Measurements from ENCODE around the gene CAPG. TPM values are rescaled to one million over a fixed set of nuclear protein-coding genes. Genes with fewer than 3 reads are reported as not detected.

The CAPG gene
- total RNA-seq, 2 experiments from 2014 or later: 263 to 279 TPM

DNA sequence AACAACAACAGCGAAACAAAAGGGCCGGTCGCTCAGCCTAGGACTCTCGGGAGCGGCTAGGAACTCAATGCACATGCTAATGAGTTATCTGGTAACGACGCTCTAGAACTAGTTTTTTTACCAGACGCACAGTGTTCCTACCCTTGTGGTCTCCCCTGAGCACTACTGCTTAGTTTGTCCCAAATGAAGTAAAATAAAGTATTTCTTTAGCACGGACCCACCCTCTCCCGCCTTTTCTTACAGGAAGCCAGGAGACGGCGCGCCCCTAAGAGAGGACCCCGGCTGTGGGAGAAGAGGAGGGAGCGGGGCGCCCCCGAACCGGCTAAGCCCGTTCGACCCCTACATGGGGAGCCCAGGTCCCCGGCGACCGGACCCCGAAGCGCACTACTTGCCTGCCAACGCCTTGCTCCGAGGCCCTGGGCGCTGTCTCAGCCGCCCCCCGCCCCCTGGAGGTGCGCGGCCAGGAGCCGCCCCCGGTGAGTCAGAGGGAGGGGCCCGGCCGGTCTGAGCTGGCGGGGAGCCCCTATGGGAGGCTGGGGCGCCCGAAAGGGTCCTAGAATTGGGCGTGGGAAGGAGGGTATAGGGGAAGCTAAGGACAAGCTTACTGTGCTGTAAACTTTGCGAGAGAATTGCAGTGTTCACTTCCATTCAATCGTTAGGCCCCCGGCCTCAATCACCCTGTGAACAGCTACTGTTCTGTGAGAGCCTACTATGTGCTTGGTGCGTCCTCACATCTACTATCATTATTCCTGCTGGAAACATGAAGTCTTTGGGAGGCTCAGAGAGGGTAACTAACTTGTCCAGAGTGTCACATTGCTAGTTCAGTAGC lies 3.6 kb upstream of the CAPG start:
- H3K9me3 Mint-ChIP-seq: no peaks in the 10 kb centered on the region
- POLR2A ChIA-PET: interaction anchor here (0.7 to 2.0 kb wide), 6 partner anchors 14 to 181 kb away, joined by 3 to 11 read pairs (median 4); partner anchors contain the start of gene MAT2A
- H3K4me1 Mint-ChIP-seq: peaks cover 40% of the 10 kb centered on the region

DNA sequence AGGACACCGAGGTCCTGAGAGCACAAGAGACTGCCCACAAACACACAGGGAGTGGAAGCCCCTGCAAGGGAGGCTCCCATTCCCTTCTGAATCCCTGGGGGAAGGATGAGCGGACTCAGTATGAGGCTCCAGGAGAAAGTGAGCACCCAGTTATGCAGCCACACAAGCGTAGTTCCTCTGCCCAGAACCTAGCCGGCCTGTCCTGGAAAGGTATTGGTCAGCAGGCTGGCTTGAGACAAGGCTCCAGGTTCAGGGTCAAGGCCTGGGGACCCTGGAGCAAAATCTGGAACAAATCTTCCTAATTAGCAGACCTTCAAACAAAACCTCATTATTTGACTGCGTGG lies 1.2 kb upstream of the CAPG start:
- Mint-ChIP-seq H3K9me3 (no peaks in the 10 kb centered on the region), H3K4me3 (peak overlapping the region; percentile 88), H3K27ac (no peak overlapping the region), H3K27me3 (peaks cover 4% of the 10 kb centered on the region), H3K36me3 (peaks cover 7% of the 10 kb centered on the region), H3K4me1 (peaks cover 53% of the 10 kb centered on the region)
- ATAC-seq (ENCODE audit: low read depth) (no peak), DNase-seq (no peak)
- POLR2A ChIA-PET: interaction anchor here (0.7 to 1.2 kb wide), 3 partner anchors 22 to 127 kb away, joined by 3 read pairs; partner anchors contain the start of genes ELMOD3, MAT2A and RETSAT

More for the DNA sequence above, 3.6 kb upstream of the CAPG start:
- Mint-ChIP-seq H3K36me3 (no peaks in the 10 kb centered on the region), H3K4me3 (peak overlapping the region; percentile 87), H3K27ac (peak overlapping the region; percentile 82), H3K27me3 (peaks cover 4% of the 10 kb centered on the region)
- DNase-seq (peak; percentile 71), ATAC-seq (ENCODE audit: low read depth) (peak; percentile 25)

DNA sequence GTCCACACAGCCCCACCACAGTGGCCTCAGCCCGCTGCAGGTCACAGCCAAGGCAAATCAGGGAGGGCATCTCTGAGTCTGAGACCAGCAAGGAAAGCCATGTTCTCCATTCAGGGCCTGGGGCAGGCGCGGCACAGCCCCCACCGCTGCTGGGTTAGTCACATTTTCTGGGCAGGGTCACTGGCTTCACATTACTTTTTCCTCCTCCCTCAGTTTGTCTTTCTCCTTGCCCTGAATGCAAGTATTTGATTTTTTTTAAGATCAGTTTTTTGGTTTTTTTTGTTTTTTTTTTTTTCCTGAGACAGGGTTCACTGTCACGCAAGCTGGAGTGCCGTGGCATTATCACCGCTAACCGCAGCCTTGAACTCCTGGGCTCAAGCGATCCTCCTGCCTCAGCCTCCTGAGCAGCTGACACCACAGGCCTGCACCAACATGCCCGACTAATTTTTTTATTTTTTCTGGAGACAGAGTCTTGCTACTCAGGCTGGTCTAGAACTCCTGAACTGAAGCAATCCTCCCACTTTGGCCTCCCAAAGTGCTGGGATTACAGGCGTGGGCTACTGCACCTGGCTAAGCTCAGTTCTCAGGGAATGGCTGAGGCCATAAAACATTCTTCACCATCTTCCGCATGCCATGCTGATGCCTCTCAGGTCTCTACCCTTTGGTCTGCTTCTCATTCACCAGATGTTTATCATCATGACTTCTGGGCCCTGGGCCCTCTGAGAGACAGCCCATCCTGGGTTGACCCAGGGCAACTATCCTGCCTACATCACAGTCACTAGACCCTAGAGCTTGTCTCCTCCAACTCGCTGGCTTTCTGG lies 628 bp upstream of the CAPG start:
- peak overlapping the region; percentile 88 for H3K4me3 Mint-ChIP-seq
- POLR2A ChIA-PET: interaction anchor here (0.8 to 4.6 kb wide), 3 partner anchors 9 to 128 kb away, joined by 3 to 46 read pairs (median 3); partner anchors contain the start of genes ELMOD3, MAT2A, RETSAT and SH2D6
- H3K9me3 Mint-ChIP-seq: no peaks in the 10 kb centered on the region
- H3K27me3 Mint-ChIP-seq: peaks cover 4% of the 10 kb centered on the region
- H3K27ac Mint-ChIP-seq: peak overlapping the region; percentile 82
- ATAC-seq (ENCODE audit: low read depth) (no peak), DNase-seq (no peak)
- peaks cover 9% of the 10 kb centered on the region for H3K36me3 Mint-ChIP-seq
- peaks cover 59% of the 10 kb centered on the region for H3K4me1 Mint-ChIP-seq

DNA sequence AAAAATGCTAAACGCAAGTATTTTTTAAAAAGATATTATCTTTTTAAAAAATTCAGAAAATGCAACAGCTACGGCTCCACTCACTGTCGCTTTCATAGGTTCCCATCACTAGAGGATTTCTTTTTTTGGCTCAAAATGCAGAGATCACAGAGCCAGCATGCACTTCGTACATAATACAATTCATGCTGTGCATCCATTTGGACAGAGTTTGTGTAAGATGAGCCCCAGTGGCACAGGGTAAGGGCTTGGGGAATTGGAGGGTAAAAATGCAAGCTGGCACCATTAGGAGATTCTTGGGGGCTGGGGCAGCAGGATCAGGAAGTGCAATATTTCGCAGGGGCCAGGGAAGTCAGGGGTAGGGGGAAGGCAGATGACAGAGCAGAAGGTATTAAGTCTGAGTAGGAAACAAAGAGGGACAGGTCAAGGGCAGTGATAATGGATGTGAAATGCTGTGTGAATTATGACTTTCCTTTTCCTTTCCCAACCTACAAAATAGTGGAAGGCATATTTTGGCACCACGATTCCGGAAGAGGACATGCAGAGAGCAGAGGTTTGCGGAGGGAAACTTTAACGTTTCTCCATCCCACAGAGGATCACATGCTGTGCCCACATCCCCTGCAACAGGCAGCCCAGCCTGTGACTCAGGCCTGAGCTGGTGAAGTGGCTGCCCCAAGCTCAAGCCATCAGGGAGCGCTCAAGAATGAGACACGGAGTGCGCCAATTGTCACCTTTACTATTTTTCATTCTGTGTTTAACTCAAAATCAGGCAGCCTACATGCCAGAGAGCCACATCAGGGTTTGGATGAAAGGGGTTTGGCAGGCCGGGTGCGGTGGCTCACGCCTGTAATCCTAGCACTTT lies 4.7 kb downstream of the CAPG start:
- peak; percentile 72 for DNase-seq
- Mint-ChIP-seq H3K36me3 (peaks cover 46% of the 10 kb centered on the region), H3K27ac (peak overlapping the region; percentile 90), H3K9me3 (peaks cover 5% of the 10 kb centered on the region), H3K27me3 (no peaks in the 10 kb centered on the region), H3K4me3 (peak overlapping the region; percentile 73), H3K4me1 (peaks cover 45% of the 10 kb centered on the region)
- peak; percentile 84 for ATAC-seq (ENCODE audit: low read depth)
- POLR2A ChIA-PET: interaction anchor here (0.8 to 4.4 kb wide), 5 partner anchors 13 to 134 kb away, joined by 6 to 40 read pairs (median 7); partner anchors contain the start of genes ELMOD3, MAT2A, RETSAT and SH2D6

DNA sequence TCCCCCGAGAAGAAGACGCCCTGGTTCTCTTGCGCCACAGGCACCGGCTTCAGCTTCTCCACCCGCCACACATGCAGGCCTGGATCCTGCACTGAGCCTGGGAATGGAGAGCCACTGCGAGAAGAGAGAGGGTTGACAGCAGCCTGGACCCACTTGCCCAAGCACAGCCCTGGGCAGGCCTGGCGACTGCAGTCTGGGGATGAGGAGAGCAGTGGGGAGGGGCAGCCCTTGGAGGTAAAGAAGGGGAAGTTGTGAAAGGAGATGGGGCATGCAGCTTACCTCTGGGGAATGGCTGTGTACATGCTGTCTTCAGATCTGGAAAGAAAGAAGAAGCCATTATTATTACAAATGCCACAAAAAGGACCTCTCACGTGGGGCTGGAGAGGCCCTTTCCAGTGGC lies 8.3 kb downstream of the CAPG start:
- DNase-seq (no peak), ATAC-seq (ENCODE audit: low read depth) (no peak)
- H3K4me3 Mint-ChIP-seq: no peak overlapping the region
- H3K27ac Mint-ChIP-seq: peak overlapping the region; percentile 24
- H3K27me3 Mint-ChIP-seq: no peaks in the 10 kb centered on the region
- peaks cover 24% of the 10 kb centered on the region for H3K4me1 Mint-ChIP-seq
- peaks cover 5% of the 10 kb centered on the region for H3K9me3 Mint-ChIP-seq
- H3K36me3 Mint-ChIP-seq: peaks cover 60% of the 10 kb centered on the region
- POLR2A ChIA-PET: no interaction called here

DNA sequence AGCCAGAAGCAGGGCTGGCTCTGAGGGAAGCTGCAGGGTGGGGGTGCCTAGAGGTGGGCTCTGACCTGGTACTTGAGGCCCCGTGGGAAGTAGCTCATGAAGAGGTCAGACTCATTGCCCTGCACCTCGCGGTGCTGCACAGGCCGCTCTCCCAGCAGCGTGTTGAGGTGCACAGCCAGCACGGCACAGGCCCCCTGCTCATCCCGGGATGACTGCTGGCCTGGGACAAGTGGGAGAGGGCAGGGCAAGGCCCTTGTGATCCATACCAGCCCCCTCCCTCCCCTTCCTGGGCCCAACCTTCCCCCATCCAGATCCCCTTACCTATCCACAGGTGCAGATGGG lies 8.7 kb downstream of the CAPG start:
- no peak for DNase-seq
- ATAC-seq (ENCODE audit: low read depth): no peak
- Mint-ChIP-seq H3K4me3 (no peak overlapping the region), H3K36me3 (peaks cover 64% of the 10 kb centered on the region), H3K4me1 (peaks cover 24% of the 10 kb centered on the region), H3K9me3 (peaks cover 5% of the 10 kb centered on the region), H3K27ac (no peak overlapping the region), H3K27me3 (no peaks in the 10 kb centered on the region)
- POLR2A ChIA-PET: no interaction called here

DNA sequence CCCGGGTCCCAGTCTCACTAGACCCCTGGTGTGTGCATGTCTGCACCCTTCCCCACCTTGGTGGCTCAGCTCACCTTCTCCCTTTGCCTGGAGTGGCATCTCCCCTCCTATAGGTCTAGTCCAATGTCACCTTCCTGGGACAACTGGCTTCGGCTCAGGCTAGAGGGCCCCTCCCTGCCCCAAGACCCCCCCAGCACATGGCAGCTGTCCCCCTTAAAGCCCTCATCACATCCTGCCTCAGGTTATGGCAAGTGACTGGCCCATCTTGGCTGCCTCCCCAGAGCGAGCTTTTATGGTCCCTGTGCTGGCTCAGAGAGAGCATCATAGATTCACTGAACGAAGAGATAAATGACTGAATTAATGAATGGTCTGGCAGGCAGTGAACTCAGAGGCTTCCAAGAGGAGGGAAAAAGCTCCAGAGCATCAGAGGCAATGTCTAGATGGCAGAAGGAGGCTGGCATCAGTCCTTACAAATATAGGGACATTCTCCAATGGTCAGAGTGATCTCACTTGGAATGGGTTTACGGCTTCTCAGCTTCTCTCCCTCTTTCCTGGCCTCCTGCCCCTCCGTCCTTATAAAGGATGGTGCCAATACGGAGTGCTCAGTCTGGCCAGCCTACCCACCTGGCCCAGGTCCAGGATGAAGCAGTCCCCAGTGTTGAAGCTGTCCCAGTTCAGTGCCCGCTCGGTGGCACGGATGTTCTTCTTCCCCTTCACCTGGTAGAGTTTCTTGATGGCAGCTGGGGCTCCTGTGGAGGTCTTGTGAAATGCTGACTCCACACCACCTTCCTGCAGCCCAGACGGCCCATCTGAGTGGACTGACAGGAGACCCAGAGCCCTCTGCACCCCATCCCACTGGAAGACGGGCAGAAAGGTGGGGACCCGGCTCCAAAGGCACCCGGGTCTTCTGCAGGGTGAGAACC lies 9.4 kb downstream of the CAPG start:
- POLR2A ChIA-PET: interaction anchor here (1.1 kb wide), 1 partner anchor 148 kb away, joined by 3 read pairs; no protein-coding TSS in a partner anchor
- Mint-ChIP-seq H3K27ac (no peak overlapping the region), H3K36me3 (peaks cover 64% of the 10 kb centered on the region)

DNA sequence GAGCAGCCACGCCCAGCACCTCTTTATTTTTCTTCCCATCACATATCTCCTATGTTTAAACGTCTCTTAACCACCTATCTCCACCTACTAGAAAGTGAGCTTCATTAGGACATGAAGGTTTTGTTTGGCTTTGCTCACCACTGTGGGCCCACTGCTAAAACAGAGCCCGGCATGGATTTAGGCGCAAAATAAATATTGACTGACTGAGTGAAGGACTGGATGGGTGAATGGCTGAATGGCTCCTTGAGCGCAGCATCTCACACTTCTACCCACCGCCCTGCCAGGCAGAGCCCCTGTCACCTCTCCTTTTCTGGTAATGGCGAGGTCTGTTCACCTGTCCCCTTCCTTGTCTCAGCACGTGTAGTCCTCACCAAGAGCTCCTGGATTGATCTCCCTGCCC lies 10.1 kb downstream of the CAPG start:
- Mint-ChIP-seq H3K27me3 (no peaks in the 10 kb centered on the region), H3K4me3 (no peak overlapping the region), H3K9me3 (peaks cover 5% of the 10 kb centered on the region), H3K4me1 (peaks cover 11% of the 10 kb centered on the region), H3K27ac (no peak overlapping the region), H3K36me3 (peaks cover 58% of the 10 kb centered on the region)
- no peak for DNase-seq
- POLR2A ChIA-PET: interaction anchor here (1.1 kb wide), 2 partner anchors 90 to 148 kb away, joined by 3 read pairs; no protein-coding TSS in a partner anchor
- ATAC-seq (ENCODE audit: low read depth): no peak

More for the DNA sequence above, 9.4 kb downstream of the CAPG start:
- H3K4me1 Mint-ChIP-seq: peaks cover 18% of the 10 kb centered on the region
- ATAC-seq (ENCODE audit: low read depth) (no peak), DNase-seq (no peak)
- H3K9me3 Mint-ChIP-seq: peaks cover 5% of the 10 kb centered on the region
- no peaks in the 10 kb centered on the region for H3K27me3 Mint-ChIP-seq
- H3K4me3 Mint-ChIP-seq: no peak overlapping the region

DNA sequence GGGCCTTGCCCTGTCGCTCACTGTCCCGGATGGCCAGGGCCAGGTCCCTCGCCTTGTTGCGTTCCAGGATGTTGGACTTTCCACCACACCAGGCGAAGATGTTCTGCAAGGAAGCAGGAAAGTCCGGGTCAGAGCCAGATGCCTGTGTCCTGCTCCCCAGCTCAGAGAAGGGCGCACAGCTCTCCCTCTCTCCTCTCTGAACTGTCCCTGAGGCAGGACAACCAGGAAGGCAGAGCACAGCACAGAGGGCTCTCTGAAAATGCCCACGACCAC lies 11.0 kb downstream of the CAPG start:
- Mint-ChIP-seq H3K27ac (no peak overlapping the region), H3K36me3 (peaks cover 58% of the 10 kb centered on the region), H3K4me3 (no peak overlapping the region), H3K9me3 (peaks cover 4% of the 10 kb centered on the region), H3K27me3 (no peaks in the 10 kb centered on the region), H3K4me1 (peaks cover 10% of the 10 kb centered on the region)
- POLR2A ChIA-PET: interaction anchor here (0.7 to 1.1 kb wide), 2 partner anchors 89 to 140 kb away, joined by 3 read pairs; partner anchors contain the start of gene MAT2A
- ATAC-seq (ENCODE audit: low read depth) (no peak), DNase-seq (no peak)

DNA sequence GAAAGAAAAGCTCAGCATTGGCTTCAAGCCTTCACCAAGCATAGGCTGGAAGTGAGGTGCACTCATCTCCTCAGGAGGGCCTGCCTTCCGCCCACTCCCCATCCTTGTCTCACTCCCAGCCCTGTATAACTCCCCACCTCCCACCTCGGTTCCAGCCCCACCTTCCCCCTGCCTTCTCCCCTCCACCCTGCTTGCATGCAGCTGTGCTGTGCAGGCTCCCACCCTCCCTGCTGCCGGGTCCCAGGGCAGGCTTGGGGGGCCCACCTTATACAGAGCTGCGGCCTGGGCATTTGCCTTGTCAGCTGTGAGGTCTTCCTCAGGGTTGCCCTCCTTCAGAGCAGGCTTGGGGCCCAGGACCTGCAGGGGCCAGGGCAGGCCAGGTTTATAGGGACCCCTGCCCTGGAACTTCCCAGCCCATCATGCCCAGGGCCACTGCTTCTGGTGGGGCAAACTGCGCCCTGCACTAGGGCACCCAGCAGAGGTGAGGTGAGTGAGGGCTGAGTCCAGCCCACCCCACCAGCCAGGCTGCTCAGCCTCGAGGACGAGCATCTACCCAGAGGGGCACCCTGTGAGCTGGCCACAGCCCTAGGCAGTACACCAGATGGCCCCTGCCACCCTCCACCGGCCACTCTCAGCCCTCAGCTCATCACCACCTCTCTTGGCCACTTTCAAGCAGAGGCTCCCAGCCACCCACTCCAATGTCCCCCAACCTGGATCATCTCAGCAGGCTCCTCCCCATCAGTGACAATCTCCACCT lies 11.6 kb downstream of the CAPG start:
- H3K4me3 Mint-ChIP-seq: no peak overlapping the region
- peaks cover 10% of the 10 kb centered on the region for H3K4me1 Mint-ChIP-seq
- DNase-seq: peak; percentile 20
- peaks cover 1% of the 10 kb centered on the region for H3K9me3 Mint-ChIP-seq
- ATAC-seq (ENCODE audit: low read depth): no peak
- no peaks in the 10 kb centered on the region for H3K27me3 Mint-ChIP-seq
- H3K27ac Mint-ChIP-seq: no peak overlapping the region
- POLR2A ChIA-PET: interaction anchor here (0.7 kb wide), 1 partner anchor 141 kb away, joined by 3 read pairs; the partner anchor contains the start of gene MAT2A
- peaks cover 57% of the 10 kb centered on the region for H3K36me3 Mint-ChIP-seq

DNA sequence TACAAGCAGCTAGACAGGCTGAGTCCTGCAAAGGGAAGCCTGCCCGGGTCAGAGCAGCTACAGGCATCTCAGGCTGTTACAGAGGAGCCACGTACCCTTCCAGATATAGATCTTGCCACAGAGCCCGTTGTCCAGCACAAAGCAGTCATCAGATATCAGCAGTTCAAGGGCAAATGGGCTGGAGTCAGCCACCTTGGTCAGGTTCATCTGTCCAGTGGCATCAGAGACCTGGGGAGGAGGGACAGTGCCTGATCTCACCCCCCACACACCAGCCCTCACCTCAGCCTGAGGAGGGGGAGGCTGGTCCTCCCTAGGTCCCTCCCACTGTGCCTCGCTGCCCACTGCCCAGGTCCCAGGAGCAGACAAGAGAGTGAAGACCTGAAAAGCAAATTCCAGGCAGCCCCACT lies 12.2 kb downstream of the CAPG start:
- H3K4me1 Mint-ChIP-seq: peaks cover 10% of the 10 kb centered on the region
- no peak for ATAC-seq (ENCODE audit: low read depth)
- peaks cover 53% of the 10 kb centered on the region for H3K36me3 Mint-ChIP-seq
- H3K27ac Mint-ChIP-seq: no peak overlapping the region
- H3K27me3 Mint-ChIP-seq: no peaks in the 10 kb centered on the region
- peak; percentile 22 for DNase-seq
- H3K9me3 Mint-ChIP-seq: no peaks in the 10 kb centered on the region
- POLR2A ChIA-PET: no interaction called here
- no peak overlapping the region for H3K4me3 Mint-ChIP-seq
